ENCODE measurements around the gene THBS2. TPM values are rescaled to one million over a fixed set of nuclear protein-coding genes. Genes with fewer than 3 reads are reported as not detected.
A peak's percentile ranks its signal among the peaks of the same experiment; 100 is the strongest.
"Not testable (repeated sequence)": the region's sequence is repeated elsewhere in the genome, so short reads cannot be mapped to it uniquely, and the experiment has no call there.

Gene THBS2
- polyA plus RNA-seq, 1 donor, result 7.3 TPM

GRCh38 chr6:169185011-169185521 is 68.6 kb downstream of the THBS2 start:
- no peak for DNase-seq

- DNase-seq, result no peak
These were observed 69.2 kb downstream of the THBS2 start for GRCh38 chr6:169184419-169184818.

GRCh38 chr6:169183233-169183632 is 70.4 kb downstream of the THBS2 start:
- DNase-seq, result no peak

GRCh38 chr6:169179831-169180230 is 73.8 kb downstream of the THBS2 start:
- not testable (repeated sequence) for DNase-seq

- DNase-seq, result no peak
These were observed 76.0 kb downstream of the THBS2 start for GRCh38 chr6:169177516-169178166.

- no peak for DNase-seq
These were observed 77.2 kb downstream of the THBS2 start for GRCh38 chr6:169176361-169176991.

- no peak for DNase-seq
These were observed 78.2 kb downstream of the THBS2 start for GRCh38 chr6:169175360-169175887.

GRCh38 chr6:169174516-169175359 is 78.9 kb downstream of the THBS2 start:
- no peak for DNase-seq

GRCh38 chr6:169173532-169174268 is 79.9 kb downstream of the THBS2 start:
- DNase-seq, result no peak

- DNase-seq, result no peak
These were observed 80.7 kb downstream of the THBS2 start for GRCh38 chr6:169172946-169173345.

GRCh38 chr6:169172456-169172855 is 81.2 kb downstream of the THBS2 start:
- DNase-seq, result peak; percentile 26

GRCh38 chr6:169171951-169172350 is 81.7 kb downstream of the THBS2 start:
- no peak for DNase-seq

GRCh38 chr6:169171016-169171415 is 82.6 kb downstream of the THBS2 start:
- DNase-seq, result no peak

GRCh38 chr6:169170583-169170955 is 83.1 kb downstream of the THBS2 start:
- no peak for DNase-seq

GRCh38 chr6:169169941-169170582 is 83.6 kb downstream of the THBS2 start:
- no peak for DNase-seq

- DNase-seq, result no peak
These were observed 84.3 kb downstream of the THBS2 start for GRCh38 chr6:169169375-169169774.

- no peak for DNase-seq
These were observed 84.9 kb downstream of the THBS2 start for GRCh38 chr6:169168706-169169105.

GRCh38 chr6:169168302-169168630 is 85.4 kb downstream of the THBS2 start:
- no peak for DNase-seq

GRCh38 chr6:169167581-169168301 is 85.9 kb downstream of the THBS2 start:
- DNase-seq, result no peak

- no peak for DNase-seq
These were observed 86.6 kb downstream of the THBS2 start for GRCh38 chr6:169166896-169167580.
